CD4-positive, alpha-beta T cell treated with Interleukin-6 at 100 ng/mL for 8 hours (primary cell): ENCODE measurements around the gene KRTAP10-12.

Source experiments
- DNase-seq: peaks from one replicate; pipeline ENCODE4 v3.0.0-alpha.2; 2020; ENCODE audit warnings: mixed read lengths, low spot score

KRTAP10-12 gene

GRCh38 chr21:44699502-44700001 lies 2.6 kb downstream of the KRTAP10-12 start:
- no peak for DNase-seq

GRCh38 chr21:44700101-44701022 lies 3.4 kb downstream of the KRTAP10-12 start:
- DNase-seq: no peak

- DNase-seq: no peak
These were observed 4.0 kb downstream of the KRTAP10-12 start for GRCh38 chr21:44701023-44701400.

GRCh38 chr21:44701541-44701940 lies 4.6 kb downstream of the KRTAP10-12 start:
- no peak for DNase-seq

- DNase-seq: no peak
These were observed 5.4 kb downstream of the KRTAP10-12 start for GRCh38 chr21:44702111-44702972.

GRCh38 chr21:44702973-44703730 lies 6.2 kb downstream of the KRTAP10-12 start:
- DNase-seq: no peak

- DNase-seq: no peak
These were observed 7.0 kb downstream of the KRTAP10-12 start for GRCh38 chr21:44703731-44704635.

- DNase-seq: no peak
These were observed 7.6 kb downstream of the KRTAP10-12 start for GRCh38 chr21:44704636-44705001.

GRCh38 chr21:44706026-44706705 lies 9.2 kb downstream of the KRTAP10-12 start:
- DNase-seq: no peak

GRCh38 chr21:44706706-44707581 lies 10.0 kb downstream of the KRTAP10-12 start:
- no peak for DNase-seq

- DNase-seq: no peak
These were observed 11.4 kb downstream of the KRTAP10-12 start for GRCh38 chr21:44708213-44708865.

- DNase-seq: no peak
These were observed 12.0 kb downstream of the KRTAP10-12 start for GRCh38 chr21:44708866-44709425.

- DNase-seq: no peak
These were observed 12.7 kb downstream of the KRTAP10-12 start for GRCh38 chr21:44709426-44710293.

GRCh38 chr21:44710294-44710665 lies 13.3 kb downstream of the KRTAP10-12 start:
- no peak for DNase-seq

- no peak for DNase-seq
These were observed 13.9 kb downstream of the KRTAP10-12 start for GRCh38 chr21:44710756-44711326.

- DNase-seq: no peak
These were observed 14.6 kb downstream of the KRTAP10-12 start, which contains the start of gene TSPEAR for GRCh38 chr21:44711327-44712202. Gene TSPEAR (minus strand): TSS chr21:44711572. CDS start chr21:44711514, 58 bp downstream.
